B cell (primary cell): ENCODE measurements around the gene ZNF598. TPM values are rescaled to one million over a fixed set of nuclear protein-coding genes. Genes with fewer than 3 reads are reported as not detected.

Source experiments
- ATAC-seq: fragments of 200-7000 bp; cut with Tn5 transposase; one replicate; pipeline ENCODE4 v1.10.0; 2021; ENCODE audit warnings: low read depth, mild to moderate bottlenecking, moderate number of reproducible peaks, moderate library complexity
- CTCF ChIA-PET: fragments of 350-600 bp; sonication (Branson Sonifier 250); formaldehyde crosslinking; loops from one replicate; lab custom pipeline; 2021; ENCODE audit warnings: antibody characterized with exemption, inconsistent platforms; lab: Charles Lee
- POLR2A ChIA-PET: fragments of 350-600 bp; sonication (Branson Sonifier 250); formaldehyde crosslinking; loops from one replicate; lab custom pipeline; 2021; ENCODE audit warnings: antibody characterized with exemption; lab: Charles Lee
- DNase-seq: peaks from one replicate; pipeline ENCODE4 v3.0.0; 2013
- H2AFZ ChIP-seq: 2 replicates; pipeline ENCODE4 v1.6.1; 2012; ENCODE audit warnings: mild to moderate bottlenecking, low read depth, low read length; ENCODE audit not compliant: insufficient read depth, poor library complexity, severe bottlenecking
- H3K27ac ChIP-seq, 2 donors: 1 replicate in 1 of 2; 2 replicates in 1 of 2; pipeline ENCODE4 v1.5.1; 2012 to 2013; ENCODE audit warnings: low read length in 2 of 2, mild to moderate bottlenecking in 2 of 2, moderate library complexity in 1 of 2
- H3K27me3 ChIP-seq, 4 experiments: fragments of 200-600 bp in 1 of 4; sonication (generic) in 1 of 4; replicated peaks in 1 of 4; 1 replicate in 2 of 4; 2 replicates in 2 of 4; pipeline versions ENCODE4 v1.6.1 to v1.7.0; 2013 to 2016; ENCODE audit warnings: low read length in 3 of 4, mild to moderate bottlenecking in 2 of 4, mixed read lengths in 1 of 4, moderate library complexity in 1 of 4; ENCODE audit not compliant: insufficient read depth in 4 of 4, control insufficient read depth in 3 of 4; ENCODE audit errors: control extremely low read depth in 1 of 4
- H3K36me3 ChIP-seq, 2 experiments: replicated peaks in 1 of 2; 1 replicate in 1 of 2; 2 replicates in 1 of 2; pipeline versions ENCODE4 v1.6.1 to v1.7.1; 2013; ENCODE audit warnings: low read length in 1 of 2; ENCODE audit not compliant: insufficient read depth in 2 of 2, control insufficient read depth in 1 of 2; ENCODE audit errors: control extremely low read depth in 1 of 2, extremely low read depth in 1 of 2
- H3K4me1 ChIP-seq, 2 donors: fragments of 200-600 bp in 1 of 2; sonication (generic) in 1 of 2; 1 replicate in 1 of 2; 2 replicates in 1 of 2; pipeline versions ENCODE4 v1.5.1 to v1.6.1; 2013 to 2017; ENCODE audit warnings: low read length in 2 of 2; ENCODE audit not compliant: control insufficient read depth in 2 of 2, insufficient read depth in 2 of 2
- H3K4me2 ChIP-seq: replicated peaks from 2 replicates; pipeline ENCODE3; 2012; ENCODE audit warnings: mild to moderate bottlenecking, low read depth, low read length; ENCODE audit not compliant: poor library complexity, severe bottlenecking
- H3K4me3 ChIP-seq, 5 experiments: fragments of 200-600 bp in 1 of 5; sonication (generic) in 1 of 5; 1 replicate in 3 of 5; 2 replicates in 2 of 5; pipeline versions ENCODE4 v1.5.1 to v1.7.0; 2011 to 2016; ENCODE audit warnings: low read length in 4 of 5, mild to moderate bottlenecking in 4 of 5, low read depth in 2 of 5, control low read depth in 1 of 5, moderate library complexity in 1 of 5; ENCODE audit not compliant: insufficient read depth in 1 of 5; ENCODE audit errors: control extremely low read depth in 1 of 5, extremely low read depth in 1 of 5
- H3K79me2 ChIP-seq: fragments of 200-600 bp; sonication (generic); one replicate; pipeline ENCODE4 v1.6.0; 2016; ENCODE audit warnings: low read length; ENCODE audit not compliant: control insufficient read depth, insufficient read depth
- H3K9ac ChIP-seq: fragments of 200-600 bp; sonication (generic); 2 replicates; pipeline ENCODE4 v1.6.1; 2017; ENCODE audit warnings: mild to moderate bottlenecking, low read length, moderate library complexity
- H3K9me3 ChIP-seq, 3 donors: one replicate each; pipeline versions ENCODE4 v1.6.1 to v1.7.1; 2013; ENCODE audit warnings: low read length in 2 of 3; ENCODE audit not compliant: control insufficient read depth in 2 of 3, insufficient read depth in 1 of 3; ENCODE audit errors: control extremely low read depth in 1 of 3
- H4K20me1 ChIP-seq: 2 replicates; pipeline ENCODE4 v1.6.0; 2012; ENCODE audit warnings: mild to moderate bottlenecking, low read length; ENCODE audit not compliant: insufficient read depth, control insufficient read depth, poor library complexity, severe bottlenecking
- H3K27ac Mint-ChIP-seq: one replicate; pipeline ENCODE4 v1.8.0; 2021; ENCODE audit warnings: mixed read lengths
- H3K27me3 Mint-ChIP-seq: one replicate; pipeline ENCODE4 v1.8.0; 2021; ENCODE audit warnings: mixed read lengths
- H3K4me1 Mint-ChIP-seq: one replicate; pipeline ENCODE4 v1.8.0; 2021; ENCODE audit warnings: mixed read lengths
- H3K4me3 Mint-ChIP-seq: one replicate; pipeline ENCODE4 v1.8.0; 2021; ENCODE audit warnings: mixed read lengths
- H3K9me3 Mint-ChIP-seq: one replicate; pipeline ENCODE4 v1.8.0; 2022; ENCODE audit warnings: mixed read lengths; ENCODE audit not compliant: insufficient read depth
- CTCF ChIP-seq: fragments of 200-600 bp; IDR thresholded peaks from one replicate; pipeline ENCODE4 v1.8.0; 2022; ENCODE audit warnings: antibody characterized with exemption, mild to moderate bottlenecking
- EZH2 ChIP-seq: IDR thresholded peaks from 2 replicates; pipeline ENCODE4 v1.6.1; 2012; ENCODE audit warnings: borderline replicate concordance, low read depth, mild to moderate bottlenecking, moderate library complexity, low read length; ENCODE audit not compliant: insufficient read depth, poor library complexity, severe bottlenecking
- WGBS: methylation state at CpG from one replicate; pipeline ENCODE4 v1.1.5; 2013; ENCODE audit warnings: missing lambda C conversion rate; ENCODE audit not compliant: insufficient coverage; 5-methylcytosine and 5-hydroxymethylcytosine counted together
- intact Hi-C: fragments of 100-400 bp; cut with micrococcal nuclease; formaldehyde crosslinking; loops from one replicate; pipeline ENCODE4 v1.10.0; 2022
- polyA plus RNA-seq: library from polyadenylated mRNA; depleted of rRNA; stranded (reverse); fragments of >200 nt; gene quantifications from 2 replicates; pipeline ENCODE4 v1.2.3, GENCODE V29; 2012
- total RNA-seq, 2 donors: library from RNA; stranded (reverse); fragments of 120-200 nt in 1 of 2; gene quantifications; 1 replicate in 1 of 2; 2 replicates in 1 of 2; pipeline versions ENCODE4 v1.2.3 to v1.2.4, GENCODE V29; 2013 to 2022

Gene ZNF598
- total and polyA plus RNA-seq, 2 donors (not counting 1 experiment from before 2014, with no cell fraction given): 49.5 to 61.5 TPM

GRCh38 chr16:2001456-2002355 lies 7.9 kb downstream of the ZNF598 start:
- CTCF ChIA-PET: interaction anchor here (4.9 kb wide), 1 partner anchor 139 kb away, joined by 46 read pairs; no protein-coding TSS in a partner anchor
- DNase-seq (no peak), ATAC-seq (no peak)
- Histone ChIP-seq H3K27ac (no peak overlapping the region), H3K9ac (no peak overlapping the region), H3K9me3 (no peaks in the 10 kb centered on the region), H3K79me2 (peaks cover 45% of the 10 kb centered on the region), H2AFZ (no peak overlapping the region), H3K4me2 (no peak overlapping the region), H3K4me1 (peaks cover 12 to 21% of the 10 kb centered on the region in 2 donors), H3K36me3 (peaks cover 0 to 49% of the 10 kb centered on the region in 2 experiments), H4K20me1 (peaks cover 63% of the 10 kb centered on the region), H3K4me3 (no peak overlapping the region), H3K27me3 (no peaks in the 10 kb centered on the region)
- H3K9me3 Mint-ChIP-seq: no peaks in the 10 kb centered on the region
- TF ChIP-seq CTCF (no peak), EZH2 (no peak)
- intact Hi-C loops: no loop called here
- H3K27ac Mint-ChIP-seq: no peak overlapping the region
- H3K4me3 Mint-ChIP-seq: no peak overlapping the region
- peaks cover 20% of the 10 kb centered on the region for H3K4me1 Mint-ChIP-seq
- no peaks in the 10 kb centered on the region for H3K27me3 Mint-ChIP-seq
- POLR2A ChIA-PET: interaction anchor here (0.6 kb wide), 1 partner anchor 10 kb away, joined by 5 read pairs; no protein-coding TSS in a partner anchor
- 98% methylated on average over 50 of the region's 53 CpGs for WGBS

GRCh38 chr16:2001035-2001434 lies 8.6 kb downstream of the ZNF598 start:
- ChIA-PET POLR2A (no interaction called here), CTCF (interaction anchor here (1.1 kb wide), 1 partner anchor 500 kb away, joined by 3 read pairs; no protein-coding TSS in a partner anchor)
- Histone ChIP-seq H2AFZ (no peak overlapping the region), H3K27me3 (no peaks in the 10 kb centered on the region), H3K9me3 (no peaks in the 10 kb centered on the region), H3K36me3 (peaks cover 0 to 49% of the 10 kb centered on the region in 2 experiments), H3K9ac (no peak overlapping the region), H3K27ac (no peak overlapping the region), H3K4me1 (peaks cover 12 to 19% of the 10 kb centered on the region in 2 donors), H3K4me3 (no peak overlapping the region), H3K4me2 (no peak overlapping the region), H4K20me1 (peaks cover 56% of the 10 kb centered on the region), H3K79me2 (peaks cover 38% of the 10 kb centered on the region)
- Mint-ChIP-seq H3K27ac (no peak overlapping the region), H3K4me3 (no peak overlapping the region), H3K27me3 (no peaks in the 10 kb centered on the region), H3K4me1 (peaks cover 16% of the 10 kb centered on the region), H3K9me3 (no peaks in the 10 kb centered on the region)
- no peak for DNase-seq
- 98% methylated on average over 14 of the region's 19 CpGs for WGBS
- TF ChIP-seq EZH2 (no peak), CTCF (no peak)
- no peak for ATAC-seq
- intact Hi-C loops: no loop called here
